Hematopoietic multipotent progenitor cell treated with erythropoietin and hydrocortisone succinate and interleukin-3 and kit ligand, for 6 days (in vitro differentiated cells): Measurements from ENCODE around the gene GOLGA6L7.
"Not testable (repeated sequence)": the region's sequence is repeated elsewhere in the genome, so short reads cannot be mapped to it uniquely, and the experiment has no call there.

Experiments
- DNase-seq: peaks from one replicate; pipeline ENCODE4 v3.0.0-alpha.2; 2015

Gene GOLGA6L7

DNA sequence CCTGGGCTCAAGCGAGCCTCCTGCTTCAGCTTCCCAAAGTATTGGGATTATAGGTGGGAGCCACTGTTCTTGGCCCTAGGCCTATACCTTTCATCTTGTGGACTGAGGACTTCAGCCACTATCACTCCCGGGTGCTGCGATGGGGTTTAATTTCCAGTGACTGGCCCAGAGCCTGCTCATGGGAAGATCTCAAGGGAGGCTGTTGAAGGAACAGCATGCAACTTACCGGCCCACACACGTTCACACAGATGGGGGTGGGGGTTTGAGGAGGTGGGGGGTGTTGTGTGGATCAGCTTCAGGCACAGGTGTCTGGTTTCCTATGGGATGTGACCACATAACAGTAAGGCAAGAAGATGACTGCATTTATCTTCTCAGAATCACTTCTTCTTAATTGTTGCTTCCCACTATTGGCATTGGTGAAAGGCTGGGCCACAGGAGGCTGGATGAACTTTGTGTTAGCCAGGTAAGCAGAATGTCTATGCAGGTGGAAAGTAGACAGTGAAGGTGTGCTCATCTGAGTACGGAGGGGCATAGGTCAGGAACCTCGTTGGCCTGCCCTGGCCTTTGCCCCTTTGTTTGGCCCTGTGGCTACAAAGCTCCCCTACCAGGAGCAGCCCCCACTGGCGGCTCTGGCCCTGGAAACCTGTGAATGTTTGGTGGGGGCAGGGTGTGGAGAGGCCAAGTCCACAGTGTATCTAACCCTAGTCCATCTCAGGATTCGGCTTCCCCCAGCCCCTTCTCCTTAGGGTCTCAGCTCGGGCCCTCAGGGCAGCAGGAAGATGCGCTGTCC lies 35.9 kb upstream of the GOLGA6L7 start:
- no peak for DNase-seq

- peak; percentile 43 for DNase-seq
Observed at GRCh38 chr15:28881600-28881999, 33.2 kb upstream of the GOLGA6L7 start.

DNA sequence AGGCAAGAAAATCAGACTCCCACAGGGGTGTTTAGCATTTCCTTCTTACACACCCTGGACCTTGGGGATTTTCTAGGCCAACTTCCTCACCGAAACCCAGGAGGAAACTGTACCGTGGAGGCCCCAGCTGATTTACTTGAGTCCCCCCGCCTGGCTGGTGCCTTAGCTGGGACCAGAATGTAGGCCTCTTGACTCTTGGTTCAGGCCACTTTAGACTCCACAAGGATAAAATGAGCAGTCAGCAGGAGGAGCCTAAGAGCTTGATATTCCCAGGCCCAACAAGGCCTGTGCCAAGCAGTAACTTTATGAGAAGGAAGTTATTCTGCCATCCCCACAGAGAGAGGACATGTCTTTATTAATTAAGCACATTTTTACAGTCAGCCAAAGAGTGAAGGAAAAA lies 32.7 kb upstream of the GOLGA6L7 start:
- DNase-seq: no peak

DNA sequence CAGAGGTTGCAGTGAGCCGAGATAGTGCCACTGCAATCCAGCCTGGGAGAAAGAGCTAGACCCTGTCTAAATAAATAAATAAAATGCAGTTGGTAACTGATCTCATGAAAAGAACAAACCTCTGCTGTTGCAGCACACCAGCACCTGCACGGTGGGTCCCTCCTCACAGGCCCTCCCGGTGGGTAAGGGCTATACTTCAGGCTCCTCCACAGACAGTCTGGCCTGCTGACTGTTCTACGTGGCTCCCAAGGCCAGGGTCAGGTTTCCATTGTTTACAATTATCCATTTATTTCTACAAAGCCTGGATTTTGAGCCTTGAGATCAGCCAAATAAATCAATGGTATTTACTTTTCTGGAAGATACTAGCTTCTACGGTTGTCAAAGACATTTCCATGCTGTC lies 32.2 kb upstream of the GOLGA6L7 start:
- no peak for DNase-seq

- no peak for DNase-seq
Observed at GRCh38 chr15:28879551-28879950, 31.1 kb upstream of the GOLGA6L7 start.

- DNase-seq: no peak
Observed at GRCh38 chr15:28878209-28878608, 29.8 kb upstream of the GOLGA6L7 start.

- no peak for DNase-seq
Observed at GRCh38 chr15:28876845-28877185, 28.4 kb upstream of the GOLGA6L7 start.

- DNase-seq: no peak
Observed at GRCh38 chr15:28876131-28876844, 27.8 kb upstream of the GOLGA6L7 start.

DNA sequence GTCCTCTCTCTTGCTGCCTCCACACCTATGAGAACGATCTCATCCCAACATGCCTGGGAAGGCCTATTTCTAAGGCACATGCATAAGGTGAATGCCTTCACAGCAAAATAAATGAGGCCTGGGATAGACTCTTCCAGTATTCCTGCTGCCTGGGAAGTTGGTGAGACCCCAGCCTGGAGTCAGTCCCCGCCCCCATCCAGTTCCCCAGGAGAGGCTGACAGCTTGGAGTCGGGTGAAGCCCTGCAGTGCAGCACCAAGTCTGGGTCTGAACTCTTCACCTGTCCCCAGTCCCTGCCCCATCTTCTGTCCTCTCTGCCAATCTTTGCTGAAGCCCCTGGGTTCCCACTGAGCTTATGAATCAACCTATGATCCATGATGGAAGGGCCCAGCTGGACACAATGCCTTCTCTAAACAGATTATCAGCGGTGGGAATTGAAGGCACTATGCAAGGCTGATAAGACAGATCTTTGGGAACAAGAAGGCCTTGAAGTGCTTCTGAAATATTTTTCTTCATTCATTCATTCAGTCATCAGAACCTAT lies 27.1 kb upstream of the GOLGA6L7 start:
- DNase-seq: no peak

DNA sequence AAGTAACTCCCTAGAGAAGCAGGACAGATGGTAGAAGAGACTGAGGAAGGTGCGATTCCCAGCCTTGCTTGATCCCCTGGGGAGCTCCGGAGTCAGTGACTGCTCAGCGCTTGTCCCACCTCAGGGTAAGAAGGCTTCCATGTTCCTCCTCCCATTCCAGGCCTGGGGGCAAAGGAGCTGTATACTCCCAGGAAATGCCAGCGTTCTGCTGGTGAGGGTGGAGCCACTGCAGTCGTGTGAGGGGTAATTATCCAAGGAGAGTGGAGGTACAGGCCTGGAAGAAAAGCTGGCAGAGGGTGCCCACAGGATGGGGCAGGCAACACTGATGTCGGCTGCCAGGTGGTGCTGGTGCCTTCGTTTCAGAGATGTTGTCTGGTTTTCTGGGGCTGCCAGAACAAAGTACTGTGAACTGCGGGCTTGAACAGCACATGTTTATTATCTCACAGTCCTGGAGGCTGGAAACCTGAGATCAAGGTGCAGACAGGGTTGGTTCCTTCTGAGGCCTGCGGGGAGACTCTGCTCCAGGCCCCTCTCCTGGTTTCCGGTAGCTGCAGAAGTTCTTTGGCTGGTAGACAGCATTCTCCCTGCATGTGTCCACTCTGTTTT lies 25.2 kb upstream of the GOLGA6L7 start:
- no peak for DNase-seq

DNA sequence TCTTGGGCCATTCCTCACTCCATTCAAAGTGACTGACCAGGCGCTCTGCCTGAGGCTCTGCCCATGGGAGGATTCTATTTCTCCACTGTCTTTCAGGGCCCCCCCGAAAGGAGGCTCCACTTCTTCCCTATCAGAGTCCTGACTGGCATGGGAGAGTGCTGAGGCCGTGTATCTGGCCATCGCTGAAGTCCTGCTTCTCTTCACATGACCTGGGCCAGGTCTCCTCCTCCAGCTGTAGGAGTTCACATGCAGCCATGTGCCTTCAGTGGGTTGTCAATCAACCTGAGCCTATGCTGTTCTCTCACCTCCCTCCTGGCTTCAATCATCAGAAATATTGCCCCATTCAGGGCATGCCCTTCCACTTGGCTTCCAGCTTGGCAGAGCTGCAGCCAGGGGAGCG lies 24.6 kb upstream of the GOLGA6L7 start:
- DNase-seq: no peak

DNA sequence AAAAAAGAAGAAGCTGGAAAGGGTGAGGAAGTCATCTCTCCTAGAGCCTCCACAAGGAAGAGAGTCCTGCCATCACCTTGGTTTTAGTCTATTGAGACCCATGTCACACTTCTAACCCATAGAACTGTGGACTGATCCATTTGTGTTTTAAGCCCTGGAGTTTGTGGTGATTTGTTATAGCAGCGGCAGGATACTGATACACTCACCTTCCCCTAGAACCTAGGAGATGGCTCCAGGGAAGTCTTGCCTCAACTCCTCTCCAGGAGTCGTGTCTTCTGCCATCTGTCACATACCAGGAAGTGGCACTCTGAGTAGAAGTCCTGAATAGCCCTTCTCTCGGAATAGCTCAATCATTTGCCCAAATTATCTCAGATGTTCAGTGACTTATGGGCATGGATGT lies 22.7 kb upstream of the GOLGA6L7 start:
- no peak for DNase-seq

- no peak for DNase-seq
Observed at GRCh38 chr15:28868744-28869345, 20.4 kb upstream of the GOLGA6L7 start.

DNA sequence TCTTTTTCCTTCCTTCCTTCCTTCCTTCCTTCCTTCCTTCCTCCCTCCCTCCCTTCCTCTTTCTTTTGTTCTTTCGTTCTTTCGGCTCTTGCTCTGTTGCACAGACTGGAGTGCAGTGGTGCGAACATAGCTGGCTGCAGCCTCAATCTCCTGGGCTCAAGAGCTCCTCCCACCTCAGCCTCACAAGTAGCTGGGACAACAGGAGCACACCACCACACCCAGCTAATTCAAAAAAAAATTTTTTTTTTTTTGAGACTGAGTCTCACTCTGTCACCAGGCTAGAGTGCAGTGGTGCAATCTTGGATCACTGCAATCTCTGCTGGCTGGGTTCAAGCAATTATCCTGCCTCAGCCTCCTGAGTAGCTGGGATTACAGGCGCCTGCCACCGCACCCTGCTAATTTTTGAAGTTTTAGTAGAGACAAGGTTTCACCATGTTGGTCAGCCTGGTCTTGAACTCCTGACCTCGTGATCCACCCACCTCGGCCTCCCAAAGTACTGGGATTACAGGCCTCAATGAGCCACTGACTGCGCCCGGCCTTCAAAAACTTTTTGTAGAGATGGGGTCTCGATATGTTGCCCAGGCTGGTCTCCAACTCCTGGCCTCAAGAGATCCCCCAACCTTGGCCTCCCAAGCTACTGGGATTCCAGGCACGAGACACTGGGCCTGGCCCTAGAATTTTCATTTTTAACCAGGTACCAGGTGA lies 13.3 kb upstream of the GOLGA6L7 start:
- DNase-seq: not testable (repeated sequence)

GRCh38 chr15:28861031-28861534 lies 12.6 kb upstream of the GOLGA6L7 start:
- peak; percentile 20 for DNase-seq

- DNase-seq: not testable (repeated sequence)
Observed at GRCh38 chr15:28854578-28854977, 6.1 kb upstream of the GOLGA6L7 start.

- DNase-seq: not testable (repeated sequence)
Observed at GRCh38 chr15:28853654-28854053, 5.2 kb upstream of the GOLGA6L7 start.

GRCh38 chr15:28849766-28850165 lies 1.3 kb upstream of the GOLGA6L7 start:
- not testable (repeated sequence) for DNase-seq

DNA sequence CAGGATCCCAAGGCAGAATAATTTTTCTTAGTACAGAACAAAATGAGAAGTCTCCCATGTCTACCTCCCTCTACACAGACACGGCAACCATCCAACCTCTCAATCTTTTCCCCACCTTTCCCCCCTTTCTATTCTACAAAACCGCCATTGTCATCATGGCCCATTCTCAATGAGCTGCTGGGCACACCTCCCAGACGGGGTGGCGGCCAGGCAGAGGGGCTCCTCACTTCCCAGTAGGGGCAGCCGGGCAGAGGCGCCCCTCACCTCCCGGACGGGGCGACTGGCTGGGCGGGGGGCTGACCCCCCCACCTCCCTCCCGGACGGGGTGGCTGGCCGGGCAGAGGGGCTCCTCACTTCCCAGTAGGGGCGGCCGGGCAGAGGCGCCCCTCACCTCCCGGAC lies 827 bp upstream of the GOLGA6L7 start:
- DNase-seq: not testable (repeated sequence)

DNA sequence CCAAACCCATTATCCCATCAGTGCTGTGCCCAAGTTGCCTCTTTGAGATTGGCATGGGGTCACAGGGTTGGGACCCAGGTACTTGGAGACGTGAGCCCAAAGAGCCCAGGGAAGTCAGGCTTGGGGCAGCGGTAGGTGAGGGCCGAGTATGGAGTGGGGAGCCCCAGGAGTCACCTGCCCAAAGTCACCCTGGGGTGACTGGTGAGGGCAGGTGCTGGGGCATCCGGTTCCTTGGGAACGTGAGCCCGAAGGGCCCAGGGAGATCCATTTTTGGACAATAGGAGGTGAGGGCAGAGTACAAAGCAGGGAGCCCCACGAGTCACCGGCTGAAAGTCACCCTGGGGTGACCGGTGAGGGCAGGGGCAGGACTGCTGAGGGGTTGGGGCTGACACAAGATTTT lies 485 bp downstream of the GOLGA6L7 start:
- not testable (repeated sequence) for DNase-seq

DNA sequence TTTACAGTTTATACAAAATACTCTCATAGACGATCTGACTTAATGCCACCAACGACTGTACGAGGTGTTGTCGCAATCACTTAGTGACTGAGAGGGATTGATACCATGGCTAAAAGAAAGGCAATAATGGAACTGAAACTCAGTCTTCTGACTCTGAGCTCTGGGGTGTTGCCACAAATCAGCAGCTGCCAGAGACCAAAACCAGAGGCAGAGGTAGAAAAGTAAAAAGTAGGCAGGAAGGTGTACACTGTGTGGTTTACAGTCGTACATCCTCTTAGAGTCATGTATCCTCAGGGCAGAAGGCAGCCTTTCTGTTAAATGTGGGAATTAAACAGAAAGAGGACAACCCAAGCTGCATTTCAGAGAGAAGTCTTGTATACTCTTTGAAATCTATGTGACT lies 1.2 kb downstream of the GOLGA6L7 start:
- not testable (repeated sequence) for DNase-seq

DNA sequence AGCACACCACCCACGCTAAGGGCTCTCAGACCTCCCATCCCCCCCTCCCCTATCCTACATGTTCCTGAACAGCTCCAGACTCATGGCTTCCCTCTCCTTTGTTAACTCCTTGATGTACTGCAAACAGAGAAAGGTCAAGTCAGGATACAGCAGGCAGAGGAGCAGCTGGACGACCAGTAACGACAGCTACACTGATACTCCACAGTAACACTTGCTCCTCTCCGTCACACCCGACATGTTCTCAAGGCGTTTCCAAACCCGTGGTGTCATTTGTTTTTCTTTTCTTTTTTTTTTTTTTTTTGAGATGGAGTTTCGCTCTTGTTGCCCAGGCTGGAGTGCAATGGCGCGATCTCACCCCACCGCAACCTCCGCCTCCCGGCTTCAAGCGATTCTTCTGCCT lies 4.3 kb downstream of the GOLGA6L7 start:
- DNase-seq: not testable (repeated sequence)
